NOMO-1 treated with DMSO at 0.1 percent for 48 hours (cell line): ENCODE measurements around the gene HNRNPCL1.
A peak's percentile ranks its signal among the peaks of the same experiment; 100 is the strongest.
"Not testable (repeated sequence)": the region's sequence is repeated elsewhere in the genome, so short reads cannot be mapped to it uniquely, and the experiment has no call there.

Experiments
- DNase-seq: peaks from one replicate; lab custom pipeline; 2025; ENCODE audit not compliant: unreplicated experiment; lab: John Stamatoyannopoulos, UW

HNRNPCL1 gene

DNA sequence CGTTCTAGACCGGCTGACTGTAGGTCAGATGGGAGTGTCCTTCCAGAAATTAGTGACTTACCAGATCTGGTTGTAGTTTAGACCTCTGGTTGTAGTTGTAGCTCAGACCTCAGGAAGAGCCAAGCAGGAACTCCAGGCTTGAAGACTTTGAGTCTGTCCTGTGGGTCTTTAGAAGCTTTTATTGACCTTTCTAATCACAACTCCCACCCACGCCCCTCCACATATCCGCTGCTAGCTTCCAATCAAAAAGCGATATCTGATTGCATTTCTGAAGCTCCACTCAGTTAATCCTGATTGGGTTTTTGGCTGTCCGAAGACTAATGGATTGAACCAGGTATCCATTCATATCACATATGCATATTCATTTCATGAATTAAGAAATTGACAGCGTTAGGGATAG lies at the start of gene HNRNPCL1:
TSS of gene HNRNPCL1 (minus strand) at position 101 of the 400 bp plus-strand sequence. CDS start 431 bp downstream, outside the sequence.
- not testable (repeated sequence) for DNase-seq

GRCh38 chr1:12898170-12898569 lies 49.6 kb upstream of the HNRNPCL1 start, which contains the start of gene PRAMEF10:
PRAMEF10 (minus strand) TSS chr1:12898270; CDS start chr1:12895847, 2,423 bp downstream.
- DNase-seq = not testable (repeated sequence)

- DNase-seq = not testable (repeated sequence)
Measured at GRCh38 chr1:12886101-12886500, 37.6 kb upstream of the HNRNPCL1 start, which contains the start of gene PRAMEF4. PRAMEF4 (minus strand) TSS chr1:12886201; CDS start chr1:12883394, 2,807 bp downstream.

DNA sequence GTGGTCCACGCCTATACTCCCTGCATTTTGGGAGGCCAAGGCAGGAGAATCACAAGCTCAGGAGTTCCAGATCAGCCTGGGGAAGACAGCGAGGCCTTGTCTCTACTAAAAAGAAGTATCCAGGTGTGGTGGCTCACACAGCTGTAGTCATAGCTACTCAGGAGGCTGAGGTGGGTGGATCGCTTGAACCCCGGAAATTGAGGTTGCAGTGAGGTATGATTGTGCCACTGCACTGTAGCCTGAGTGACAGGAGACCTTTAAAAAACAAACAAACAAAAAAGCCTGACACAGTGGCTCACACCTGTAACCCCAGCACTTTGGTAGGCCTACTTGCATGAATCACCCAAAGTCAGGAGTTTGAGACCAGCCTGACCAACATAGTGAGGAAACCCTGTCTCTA lies 29.9 kb upstream of the HNRNPCL1 start:
- DNase-seq = not testable (repeated sequence)

DNA sequence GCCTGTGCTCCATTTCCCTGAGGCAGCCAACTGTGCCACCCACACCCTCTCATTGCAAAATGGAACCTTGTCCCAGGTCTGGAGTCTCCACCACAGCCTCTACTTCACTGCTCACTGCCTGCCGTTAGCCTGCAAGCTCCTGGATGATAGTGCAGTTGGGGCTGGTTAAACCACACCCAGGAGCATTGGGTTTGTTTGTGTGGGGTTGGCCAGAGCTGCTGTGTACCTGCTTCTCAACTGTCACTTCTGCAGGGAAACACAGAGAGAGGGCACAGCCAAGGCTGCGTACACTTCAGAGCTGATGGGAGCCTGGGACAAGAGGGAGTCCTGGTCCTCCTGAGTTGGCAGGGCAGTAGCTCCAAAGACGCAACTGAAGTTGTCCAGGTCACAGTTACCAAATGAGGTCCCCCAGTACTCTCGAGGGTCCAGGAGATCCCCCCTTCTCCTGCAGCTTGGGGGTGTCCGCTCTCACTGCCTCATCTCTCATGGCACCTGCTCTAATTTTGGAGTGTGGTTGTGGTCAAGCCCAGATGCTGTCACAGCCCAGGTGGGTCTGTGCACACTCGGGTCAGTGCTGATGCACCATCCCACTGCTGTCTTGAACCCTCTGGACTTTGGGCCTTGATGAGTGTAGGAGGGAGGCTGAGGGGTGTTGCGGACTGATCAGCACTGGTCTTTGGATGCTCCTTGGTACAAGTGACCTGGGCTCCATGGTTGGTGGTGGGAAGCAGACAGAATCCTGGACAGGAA lies 14.8 kb upstream of the HNRNPCL1 start:
- not testable (repeated sequence) for DNase-seq

GRCh38 chr1:12856786-12857185 lies 8.3 kb upstream of the HNRNPCL1 start, which contains the start of gene PRAMEF2:
PRAMEF2 (plus strand) TSS chr1:12857086; CDS start chr1:12859010, 1,924 bp downstream.
- not testable (repeated sequence) for DNase-seq

DNA sequence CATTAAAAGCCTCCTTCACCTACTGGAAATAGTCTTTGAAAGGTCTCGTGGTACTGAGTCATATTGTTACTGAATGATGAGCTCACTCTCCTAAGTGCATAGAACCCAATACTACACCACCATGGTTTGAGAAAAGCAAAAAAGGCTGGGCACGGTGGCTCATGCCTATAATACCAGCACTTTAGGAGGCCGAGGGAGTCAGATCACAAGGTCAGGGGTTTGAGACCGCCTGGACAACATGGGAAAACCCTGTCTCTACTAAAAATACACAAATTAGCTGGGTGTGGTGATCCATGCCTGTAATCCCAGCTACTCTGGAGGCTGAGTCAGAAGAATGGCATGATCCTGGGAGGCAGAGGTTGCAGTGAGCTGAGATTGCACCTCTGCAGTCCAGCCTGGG lies 3.3 kb upstream of the HNRNPCL1 start:
- DNase-seq = no peak

GRCh38 chr1:12833251-12833650 lies 15.3 kb downstream of the HNRNPCL1 start:
- not testable (repeated sequence) for DNase-seq

- not testable (repeated sequence) for DNase-seq
Measured at GRCh38 chr1:12831310-12831709, 17.2 kb downstream of the HNRNPCL1 start, which contains the start of gene PRAMEF11. PRAMEF11 (minus strand) TSS chr1:12831410; CDS start chr1:12828789, 2,621 bp downstream.

GRCh38 chr1:12819061-12819460 lies 29.5 kb downstream of the HNRNPCL1 start:
- not testable (repeated sequence) for DNase-seq

DNA sequence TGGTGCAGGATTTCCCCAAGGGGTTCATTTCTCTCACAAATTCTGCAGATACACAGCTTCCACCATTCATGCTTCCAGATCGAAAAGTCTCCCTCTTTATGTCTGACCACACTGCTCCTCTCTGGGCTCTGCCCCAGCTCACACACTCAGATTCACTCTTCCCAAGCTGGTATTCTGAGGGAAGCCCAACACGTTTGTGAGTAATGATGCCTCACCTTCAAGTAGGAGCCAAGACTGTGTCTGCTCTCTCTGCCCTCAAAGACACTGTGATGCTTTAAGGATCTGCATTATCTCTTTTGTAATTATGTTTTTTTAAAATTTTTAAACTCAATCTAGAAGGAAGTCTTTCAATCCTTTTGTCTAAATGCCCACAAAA lies 37.1 kb downstream of the HNRNPCL1 start:
- no peak for DNase-seq

- DNase-seq = no peak
Measured at GRCh38 chr1:12810691-12811408, 37.7 kb downstream of the HNRNPCL1 start.

DNA sequence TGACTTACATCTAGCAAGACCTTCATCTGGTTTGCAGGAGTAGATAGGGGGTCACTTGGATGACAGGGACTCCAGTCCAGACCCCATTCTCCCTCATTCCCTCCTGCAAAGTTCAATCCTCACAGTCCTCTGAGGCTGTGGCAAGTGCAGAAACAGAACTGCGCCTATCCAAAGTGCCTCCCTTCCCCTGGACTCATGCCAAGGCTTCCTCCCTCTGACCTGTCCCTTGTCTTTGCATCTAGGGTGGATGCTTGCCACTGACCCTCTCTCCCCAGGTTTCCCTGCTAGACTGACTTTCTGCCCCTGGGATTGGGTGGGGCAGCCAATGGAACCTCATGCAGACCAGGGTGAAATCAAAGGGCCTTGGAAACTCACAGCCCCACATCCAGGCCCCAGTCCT lies 38.6 kb downstream of the HNRNPCL1 start:
- DNase-seq = no peak

DNA sequence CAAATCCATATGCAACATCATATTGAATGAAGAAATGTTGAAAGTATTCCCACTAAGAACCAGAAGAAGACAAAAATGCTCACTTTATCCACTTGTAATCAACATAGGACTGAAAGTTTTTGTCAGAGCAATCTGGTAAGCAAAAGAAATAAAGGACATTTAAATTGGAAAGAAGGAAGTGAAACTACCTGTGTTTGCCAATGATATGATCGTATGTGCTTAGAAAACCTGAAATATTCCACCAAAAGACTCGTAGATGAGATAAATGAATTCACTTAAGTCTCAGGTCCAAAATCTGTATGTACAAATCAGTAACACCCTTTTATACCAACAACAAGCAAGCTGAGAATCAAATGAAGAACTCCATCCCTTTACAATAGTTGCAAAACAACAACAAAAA lies 48.8 kb downstream of the HNRNPCL1 start:
- peak; percentile 27 for DNase-seq

- DNase-seq = no peak
Measured at GRCh38 chr1:12798911-12799310, 49.6 kb downstream of the HNRNPCL1 start.
